Psoas muscle (tissue), 8 donors: Measurements from ENCODE around the gene ASAH2B. TPM values are rescaled to one million over a fixed set of nuclear protein-coding genes. Genes with fewer than 3 reads are reported as not detected.
A peak's percentile ranks its signal among the peaks of the same experiment; 100 is the strongest.
"Not testable (repeated sequence)": the region's sequence is repeated elsewhere in the genome, so short reads cannot be mapped to it uniquely, and the experiment has no call there.

Source experiments
- ATAC-seq, 4 donors: fragments of 200-7000 bp; cut with Tn5 transposase; one replicate each; pipeline ENCODE4 v1.9.1; 2020; ENCODE audit warnings: moderate library complexity in 3 of 4, mild to moderate bottlenecking in 2 of 4
- DNase-seq, 2 donors: peaks; one replicate each; pipeline ENCODE4 v3.0.0-alpha.2; 2020
- H3K27ac ChIP-seq: fragments of 200-600 bp; one replicate; pipeline ENCODE4 v1.8.0; 2022
- H3K27me3 ChIP-seq, 3 donors: fragments of 200-600 bp in 1 of 3; one replicate each; pipeline versions ENCODE4 v1.6.1 to v1.8.0; 2013 to 2022; ENCODE audit warnings: low read length in 2 of 3, mild to moderate bottlenecking in 2 of 3, moderate library complexity in 1 of 3; ENCODE audit not compliant: insufficient read depth in 3 of 3
- H3K36me3 ChIP-seq, 2 donors: fragments of 200-600 bp in 1 of 2; one replicate each; pipeline versions ENCODE4 v1.6.1 to v1.8.0; 2013 to 2022; ENCODE audit warnings: low read depth in 1 of 2, mild to moderate bottlenecking in 1 of 2, moderate library complexity in 1 of 2; ENCODE audit not compliant: insufficient read depth in 1 of 2
- H3K4me1 ChIP-seq: fragments of 200-600 bp; one replicate; pipeline ENCODE4 v1.8.0; 2022
- H3K4me3 ChIP-seq: fragments of 200-600 bp; one replicate; pipeline ENCODE4 v1.8.0; 2022; ENCODE audit warnings: mild to moderate bottlenecking
- H3K9me3 ChIP-seq: fragments of 200-600 bp; one replicate; pipeline ENCODE4 v1.8.0; 2022
- CTCF ChIP-seq: fragments of 200-600 bp; IDR thresholded peaks from one replicate; pipeline ENCODE4 v1.8.0; 2022; ENCODE audit warnings: antibody characterized with exemption
- WGBS, 3 donors: extraction: QIAGEN DNeasy Blood & Tissue Kit; methylation state at CpG; one replicate each; pipeline versions ENCODE4 v1.1.6 to v1.1.7; 2013; 5-methylcytosine and 5-hydroxymethylcytosine counted together
- intact Hi-C, 2 donors: fragments of 100-400 bp; cut with DNase I; formaldehyde crosslinking; loops; one replicate each; pipeline versions ENCODE4 v1.11.0 to v1.14.2; 2022
- polyA plus RNA-seq, 3 donors: library from polyadenylated mRNA; stranded (reverse); fragments of 200-250 nt; gene quantifications; one replicate each; pipeline ENCODE4 v1.2.3, GENCODE V29; 2013
- total RNA-seq, 4 donors: library from RNA; stranded (reverse); fragmentation: NEBNext Ultra II Directional in 2 of 4; extraction: Animal tissue kit (Norgen Biotek cat#: 25700) in 2 of 4; gene quantifications; one replicate each; pipeline versions ENCODE4 v1.2.1 to v1.2.4, GENCODE V29; 2021 to 2023
- donor health status: healthy with polysubstance abuse.
- donor health status: DM: no; HTN: no; CAD: no; lungs with moderate emphysema.
- donor health status: Bipolar disorder and iron deficiency.
- donor health status: healthy.
- donor health status: DM: yes; HTN: yes; CAD: no.
- donor health status: DM: no; HTN: no; CAD: no.
- donor health status: DM: no; HTN: no; CAD: no.
- donor health status: DM: yes; HTN: yes; CAD: no.

The ASAH2B gene
- total and polyA plus RNA-seq, 7 donors: 1.5 to 5.0 (median 2.2) TPM

GRCh38 chr10:50740293-50740648 lies 535 bp downstream of the ASAH2B start:
- Histone ChIP-seq H3K4me1 (no peaks in the 10 kb centered on the region), H3K36me3 (no peaks in the 10 kb centered on the region), H3K27ac (peak overlapping the region; percentile 86), H3K4me3 (peak overlapping the region; percentile 82), H3K27me3 (no peaks in the 10 kb centered on the region), H3K9me3 (no peaks in the 10 kb centered on the region)
- DNase-seq (peak in 1 of 2 donors; percentile 39), ATAC-seq (peak; percentile 63 to 77 (median 75))
- intact Hi-C loops: no loop called here
- TF ChIP-seq CTCF: no peak
- WGBS, 3 donors: 0 to 1% (median 0%) methylated on average over 8 of the region's 8 CpGs

- H3K9me3 ChIP-seq, H3K27ac ChIP-seq, DNase-seq, H3K36me3 ChIP-seq, H3K4me1 ChIP-seq, ATAC-seq, H3K27me3 ChIP-seq, intact Hi-C loops, H3K4me3 ChIP-seq: not testable (repeated sequence)
- 90 to 92% (median 91%) methylated on average over 10 of the region's 10 CpGs for WGBS, 3 donors
Measured at GRCh38 chr10:50742820-50743219, 3.1 kb downstream of the ASAH2B start.

GRCh38 chr10:50766774-50767513 lies 27.2 kb downstream of the ASAH2B start:
- H3K4me1 ChIP-seq, DNase-seq, intact Hi-C loops, H3K4me3 ChIP-seq, ATAC-seq, H3K27me3 ChIP-seq, H3K27ac ChIP-seq, H3K36me3 ChIP-seq, H3K9me3 ChIP-seq: not testable (repeated sequence)
- WGBS, 3 donors: 85 to 90% (median 90%) methylated on average over 4 to 5 of the region's 5 CpGs

GRCh38 chr10:50772042-50772441 lies 32.3 kb downstream of the ASAH2B start:
- H3K4me1 ChIP-seq, ATAC-seq, H3K27me3 ChIP-seq, H3K9me3 ChIP-seq, H3K36me3 ChIP-seq, H3K4me3 ChIP-seq, H3K27ac ChIP-seq, intact Hi-C loops, DNase-seq: not testable (repeated sequence)
- 91 to 98% (median 93%) methylated on average over 3 of the region's 3 CpGs for WGBS, 3 donors

GRCh38 chr10:50774868-50775267 lies 35.1 kb downstream of the ASAH2B start:
- H3K9me3 ChIP-seq, H3K4me1 ChIP-seq, intact Hi-C loops, DNase-seq, H3K36me3 ChIP-seq, H3K4me3 ChIP-seq, ATAC-seq, H3K27me3 ChIP-seq, H3K27ac ChIP-seq: not testable (repeated sequence)
- WGBS, 3 donors: 55 to 68% (median 59%) methylated on average over 2 of the region's 2 CpGs

GRCh38 chr10:50780036-50780435 lies 40.3 kb downstream of the ASAH2B start:
- H3K4me3 ChIP-seq, DNase-seq, H3K27ac ChIP-seq, H3K27me3 ChIP-seq, intact Hi-C loops, ATAC-seq, H3K36me3 ChIP-seq, H3K4me1 ChIP-seq, H3K9me3 ChIP-seq: not testable (repeated sequence)
- WGBS, 3 donors: 75 to 80% (median 79%) methylated on average over 1 of the region's 1 CpG

GRCh38 chr10:50782017-50782416 lies 42.3 kb downstream of the ASAH2B start:
- H3K27me3 ChIP-seq, intact Hi-C loops, ATAC-seq, H3K36me3 ChIP-seq, H3K9me3 ChIP-seq, H3K4me3 ChIP-seq, DNase-seq, H3K27ac ChIP-seq, H3K4me1 ChIP-seq: not testable (repeated sequence)

- DNase-seq, H3K27me3 ChIP-seq, H3K9me3 ChIP-seq, intact Hi-C loops, H3K27ac ChIP-seq, H3K4me3 ChIP-seq, H3K4me1 ChIP-seq, H3K36me3 ChIP-seq, ATAC-seq: not testable (repeated sequence)
- 58 to 70% (median 67%) methylated on average over 5 of the region's 5 CpGs for WGBS, 3 donors
Measured at GRCh38 chr10:50787962-50788361, 48.2 kb downstream of the ASAH2B start.
